Measurements from ENCODE around the gene PRR5L. TPM values are rescaled to one million over a fixed set of nuclear protein-coding genes. Genes with fewer than 3 reads are reported as not detected.
"Not testable (repeated sequence)": the region's sequence is repeated elsewhere in the genome, so short reads cannot be mapped to it uniquely, and the experiment has no call there.

Gene PRR5L
- total RNA-seq, 1 experiment from 2014 or later: 38.2 TPM

DNA sequence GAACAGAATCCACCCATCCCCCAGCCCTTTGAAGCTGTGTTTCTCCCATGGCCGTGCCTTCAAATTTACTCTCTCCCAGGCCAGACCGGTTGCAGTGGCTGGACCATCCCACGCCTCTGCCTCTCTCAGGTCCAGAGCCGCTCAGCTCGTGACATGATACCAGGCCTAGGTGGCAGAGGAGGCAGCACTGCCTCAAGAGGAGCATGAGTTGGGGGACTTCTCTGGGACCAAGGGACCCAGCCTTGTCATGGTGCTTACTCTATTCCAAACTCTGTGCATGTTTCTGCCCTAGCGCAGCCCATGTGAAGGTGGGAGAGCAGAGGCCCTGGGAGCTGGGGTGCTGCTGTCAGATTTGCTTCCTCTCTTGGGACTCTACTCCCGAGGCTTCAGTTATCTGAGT is 163.0 kb downstream of the PRR5L start:
- no peak for DNase-seq (ENCODE audit: low spot score)

DNA sequence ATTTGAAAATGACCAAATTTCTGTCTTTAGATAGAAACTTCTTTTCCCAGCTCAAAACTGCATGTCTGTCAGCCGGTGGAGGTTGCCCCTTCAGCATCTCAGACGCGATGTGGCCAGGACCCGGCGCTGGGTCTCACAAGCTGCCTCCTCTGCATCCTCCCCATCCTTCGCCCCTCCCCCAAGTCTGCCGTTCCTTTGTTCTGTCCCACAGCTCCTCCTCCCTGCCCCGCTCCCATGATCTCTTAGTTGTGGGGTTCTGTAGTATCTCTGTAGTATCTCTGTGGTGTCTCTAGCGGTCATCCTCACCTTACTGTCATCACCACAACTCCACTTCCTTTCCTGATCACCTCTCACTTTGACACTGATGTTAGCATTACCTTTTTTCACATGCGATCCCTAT is 164.1 kb downstream of the PRR5L start:
- no peak for DNase-seq (ENCODE audit: low spot score)

DNA sequence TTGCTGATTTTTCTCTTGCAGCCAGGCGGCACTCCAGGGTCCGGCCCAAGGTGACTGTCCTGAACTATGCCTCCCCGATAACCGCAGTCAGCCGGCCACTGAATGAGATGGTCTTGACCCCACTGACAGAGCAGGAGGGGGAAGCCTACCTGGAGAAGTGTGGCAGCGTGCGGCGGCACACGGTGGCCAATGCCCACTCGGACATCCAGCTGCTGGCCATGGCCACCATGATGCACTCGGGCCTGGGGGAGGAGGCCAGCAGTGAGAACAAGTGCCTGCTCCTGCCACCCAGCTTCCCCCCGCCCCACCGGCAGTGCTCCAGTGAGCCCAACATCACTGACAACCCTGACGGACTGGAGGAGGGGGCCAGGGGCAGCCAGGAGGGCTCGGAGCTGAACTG is 166.2 kb downstream of the PRR5L start:
- no peak for DNase-seq (ENCODE audit: low spot score)

DNA sequence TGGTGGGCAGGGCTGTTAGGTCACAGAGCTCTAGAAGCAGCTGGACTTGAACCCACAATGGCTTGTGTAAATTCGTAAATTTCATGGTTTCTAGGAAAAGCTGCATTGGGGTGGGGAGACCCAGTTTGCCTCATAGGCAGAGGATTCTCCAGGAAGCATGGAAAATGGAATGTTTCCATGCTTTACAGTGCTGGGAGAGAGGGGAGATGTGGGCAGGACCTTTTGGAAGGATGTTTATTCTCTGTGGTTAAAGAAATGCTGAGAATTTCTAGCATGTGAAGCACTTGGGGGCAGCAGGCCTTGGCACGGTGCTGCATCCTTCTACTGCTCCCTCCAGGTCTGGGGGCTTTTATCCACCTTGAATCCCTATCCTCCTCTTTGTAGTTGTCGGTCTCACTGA is 167.7 kb downstream of the PRR5L start:
- peak; percentile 87 for DNase-seq (ENCODE audit: low spot score)

DNA sequence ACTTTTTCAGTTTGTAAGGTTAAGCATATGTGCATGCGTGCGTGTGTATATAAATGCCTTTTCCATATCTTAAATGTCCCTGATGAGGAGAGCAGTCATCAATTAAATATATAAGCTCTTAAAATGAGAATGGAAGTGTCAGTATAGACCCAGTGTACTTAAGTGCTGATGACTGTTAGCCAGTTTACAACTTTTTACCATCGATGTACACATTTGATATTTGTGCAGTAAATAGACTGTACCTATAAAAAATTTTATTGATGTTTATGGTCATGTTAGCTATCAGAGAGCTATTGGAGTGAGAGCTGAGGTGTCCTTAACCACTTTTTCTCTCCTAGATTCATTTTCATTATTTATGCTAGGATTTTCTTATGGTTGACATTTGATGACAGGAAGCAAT is 168.6 kb downstream of the PRR5L start:
- DNase-seq (ENCODE audit: low spot score): no peak

DNA sequence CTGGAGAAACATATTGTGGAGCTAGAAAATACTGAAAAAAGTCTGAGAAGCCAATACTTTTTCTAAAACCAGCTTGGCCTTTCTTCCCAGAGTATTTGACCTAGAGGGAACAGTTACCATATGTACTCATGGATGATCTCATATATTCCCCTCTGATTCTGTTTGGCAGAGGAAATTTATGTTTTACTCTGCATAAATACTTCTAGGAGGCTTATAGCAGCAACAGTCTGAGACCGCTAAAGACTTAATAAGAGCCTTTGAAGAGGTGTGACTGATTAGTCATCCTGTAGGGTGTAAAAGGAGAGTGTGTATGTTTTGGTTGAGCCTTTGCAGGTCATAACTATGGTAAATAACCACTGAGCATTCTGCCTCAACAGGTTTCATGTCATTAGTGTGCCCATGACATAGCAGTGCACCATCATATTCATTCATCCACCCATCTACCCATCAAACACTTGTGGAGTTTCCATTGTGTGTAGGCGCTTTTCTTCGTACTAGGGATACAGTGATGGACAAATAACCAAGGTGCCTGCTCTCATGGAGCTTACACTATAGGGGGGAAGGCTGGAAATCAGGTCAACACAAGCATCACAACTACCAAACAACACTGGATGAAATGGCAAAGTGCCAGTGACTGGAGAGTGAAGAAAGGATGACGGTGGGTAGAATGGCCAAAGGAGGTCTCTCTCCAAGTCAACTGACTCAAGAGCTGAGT is 169.5 kb downstream of the PRR5L start:
- DNase-seq (ENCODE audit: low spot score): no peak

DNA sequence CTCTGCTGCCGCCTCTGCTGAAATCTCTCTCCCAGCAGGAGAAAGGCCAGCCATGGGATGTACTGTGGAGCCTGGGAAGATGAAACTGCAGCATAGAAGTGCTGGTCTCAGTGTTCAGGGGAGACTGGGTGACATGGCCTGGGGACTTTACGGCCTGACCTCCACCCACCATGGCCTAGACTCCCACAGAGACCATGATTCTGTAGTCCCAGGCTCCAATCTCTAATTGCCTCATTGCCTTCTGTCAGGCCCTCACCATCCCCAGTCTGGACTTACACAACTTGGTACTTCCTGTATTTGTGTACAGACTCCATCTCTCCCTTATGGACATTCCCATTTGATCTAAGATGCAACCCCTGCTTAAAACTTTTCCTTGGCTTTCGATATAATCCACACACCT is 170.9 kb downstream of the PRR5L start:
- DNase-seq (ENCODE audit: low spot score): no peak

DNA sequence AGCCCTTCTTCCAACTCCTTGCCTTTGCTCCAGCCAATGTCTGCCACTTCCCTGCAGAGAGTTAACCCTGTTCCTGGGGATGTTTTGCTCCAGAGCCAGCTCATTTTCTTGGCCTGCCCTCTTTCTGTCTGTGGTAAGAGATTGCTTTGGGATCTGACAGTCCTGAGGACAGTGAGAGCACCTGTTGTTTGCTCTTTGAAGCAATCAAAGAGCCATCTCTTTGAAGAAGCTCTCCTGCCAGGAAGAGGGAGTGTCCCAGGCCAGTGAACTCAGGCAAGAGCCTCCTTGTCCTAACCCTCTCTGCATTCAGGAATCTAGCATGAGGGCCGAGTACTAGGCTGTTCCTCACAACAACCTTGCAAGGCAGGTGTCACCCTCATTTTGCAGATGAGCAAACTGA is 171.8 kb downstream of the PRR5L start:
- no peak for DNase-seq (ENCODE audit: low spot score)

DNA sequence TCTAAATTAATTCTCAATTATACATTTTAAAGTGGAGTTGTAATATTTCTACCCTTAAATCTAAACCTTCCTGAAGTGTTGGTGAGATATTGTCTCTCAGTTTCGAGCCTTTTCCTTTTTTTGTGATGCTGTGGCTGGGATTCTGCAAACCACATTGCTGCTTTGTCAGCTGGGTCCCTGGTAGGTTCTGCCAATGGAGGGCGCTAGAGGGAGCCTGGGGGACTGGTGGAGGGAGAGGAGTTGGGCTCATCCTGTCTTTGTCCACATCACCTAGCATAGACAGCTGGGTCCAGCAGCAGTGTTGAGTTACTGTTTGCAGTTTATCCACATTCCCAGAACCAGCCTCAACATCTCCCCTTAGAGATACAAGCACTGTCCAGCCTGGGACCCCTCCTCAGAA is 173.0 kb downstream of the PRR5L start:
- DNase-seq (ENCODE audit: low spot score): peak; percentile 50

DNA sequence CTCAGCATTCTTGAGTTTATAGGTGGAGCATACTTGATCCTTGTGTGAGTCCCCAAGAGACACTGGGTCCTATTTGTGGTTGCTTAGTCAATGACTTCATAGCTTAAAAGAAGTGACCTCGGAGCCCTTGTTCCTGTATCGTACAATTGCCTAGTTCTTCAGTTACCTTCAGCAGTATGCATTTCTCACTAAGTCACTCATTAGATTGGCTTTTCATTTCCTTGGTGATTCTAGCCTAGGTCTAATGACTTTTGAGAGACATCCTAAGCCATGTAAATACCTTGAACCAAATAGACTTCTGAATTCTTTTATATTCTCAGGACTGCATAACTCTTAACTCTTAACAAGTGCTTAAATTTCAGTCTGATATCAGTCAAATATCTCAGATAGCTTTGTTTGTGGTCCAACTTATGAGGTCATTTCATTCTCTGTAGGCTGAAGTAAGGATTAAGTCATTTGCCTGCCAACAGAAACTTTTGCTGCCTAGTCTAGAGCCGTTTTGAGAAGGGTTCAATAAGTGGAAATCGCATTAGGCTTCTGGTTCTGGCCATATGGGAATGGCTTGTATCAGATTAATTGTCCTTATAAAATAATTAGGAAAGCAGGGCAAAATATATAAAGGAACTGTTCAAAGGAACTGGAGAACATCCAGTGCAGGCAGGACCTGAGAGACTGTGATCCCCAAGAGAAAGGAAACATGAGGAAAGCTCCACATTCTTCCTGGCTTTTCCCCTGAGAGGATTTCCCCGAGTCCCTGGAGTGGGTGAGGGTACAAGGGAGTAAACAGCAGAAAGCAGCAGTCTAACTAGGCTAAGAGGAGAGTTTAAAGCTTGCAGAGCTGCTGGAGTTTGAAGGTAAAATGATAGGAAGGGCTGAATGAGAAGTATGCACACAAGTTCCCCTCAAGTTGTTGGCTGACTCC is 174.1 kb downstream of the PRR5L start:
- DNase-seq (ENCODE audit: low spot score): peak; percentile 78

DNA sequence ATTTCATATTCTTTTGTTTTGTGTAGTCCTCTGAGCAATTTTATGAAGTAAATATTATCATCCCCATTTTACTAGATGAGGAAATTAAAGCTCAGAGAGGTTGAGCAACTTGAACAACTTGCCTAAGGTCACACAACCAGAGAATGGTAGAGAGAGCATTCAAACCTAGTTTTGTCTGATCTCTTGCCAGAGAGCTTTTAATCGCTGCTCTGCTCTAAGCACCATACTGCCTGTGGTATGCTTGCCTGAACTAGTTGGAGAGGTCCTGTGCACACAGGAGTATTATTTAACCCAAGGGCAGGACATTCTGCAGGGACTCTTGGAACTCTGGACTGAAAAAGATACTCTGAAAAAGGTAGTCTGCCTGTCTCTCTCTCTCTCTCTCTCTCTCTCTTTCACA is 175.5 kb downstream of the PRR5L start:
- no peak for DNase-seq (ENCODE audit: low spot score)

DNA sequence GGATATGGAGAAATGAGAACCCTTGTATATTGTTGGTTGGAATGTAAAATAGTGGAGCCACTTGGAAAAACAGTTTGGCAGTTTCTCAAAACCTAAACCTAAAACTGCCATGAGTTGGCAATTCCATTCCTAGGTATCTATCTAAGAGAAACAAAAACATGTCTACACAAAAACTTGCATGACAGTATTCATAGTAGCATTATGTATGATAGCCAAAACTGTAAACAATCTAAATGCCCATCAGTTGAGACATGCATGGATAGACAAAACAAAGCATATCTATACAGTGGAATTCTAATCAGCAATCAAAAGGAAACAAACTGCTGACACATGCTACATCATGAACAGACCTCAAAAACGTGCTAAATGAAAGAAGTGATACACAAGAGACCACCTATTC is 179.1 kb downstream of the PRR5L start:
- DNase-seq (ENCODE audit: low spot score): no peak

DNA sequence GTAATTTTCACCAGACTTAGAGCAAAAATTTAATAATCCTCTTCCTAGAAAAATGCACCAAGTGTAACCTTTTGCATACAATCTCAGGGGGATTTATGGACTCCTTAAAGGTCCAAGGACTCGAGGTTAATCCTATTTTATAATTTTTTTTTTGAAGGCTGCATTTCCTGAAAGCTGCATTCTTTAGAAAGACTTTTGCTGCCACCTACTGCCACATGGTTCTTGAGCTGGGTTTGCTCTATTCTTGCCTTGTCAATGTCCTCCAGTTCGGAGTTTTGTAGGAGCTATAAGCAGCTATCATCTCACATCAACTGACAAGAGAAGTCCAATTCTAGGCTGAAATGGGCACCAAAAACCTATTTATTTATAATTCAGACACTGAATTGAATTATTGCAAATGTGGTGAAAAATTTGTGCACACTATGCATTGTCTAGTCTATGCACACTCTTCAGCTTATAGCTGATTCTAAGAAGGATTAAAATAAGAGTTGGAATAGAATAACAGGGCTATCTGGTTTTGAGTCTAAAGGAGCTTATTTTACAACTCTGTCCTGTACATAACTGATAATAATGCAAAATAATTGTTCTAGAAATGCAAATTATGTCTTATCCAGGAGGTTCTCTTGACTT is 182.7 kb downstream of the PRR5L start:
- peak; percentile 58 for DNase-seq (ENCODE audit: low spot score)

DNA sequence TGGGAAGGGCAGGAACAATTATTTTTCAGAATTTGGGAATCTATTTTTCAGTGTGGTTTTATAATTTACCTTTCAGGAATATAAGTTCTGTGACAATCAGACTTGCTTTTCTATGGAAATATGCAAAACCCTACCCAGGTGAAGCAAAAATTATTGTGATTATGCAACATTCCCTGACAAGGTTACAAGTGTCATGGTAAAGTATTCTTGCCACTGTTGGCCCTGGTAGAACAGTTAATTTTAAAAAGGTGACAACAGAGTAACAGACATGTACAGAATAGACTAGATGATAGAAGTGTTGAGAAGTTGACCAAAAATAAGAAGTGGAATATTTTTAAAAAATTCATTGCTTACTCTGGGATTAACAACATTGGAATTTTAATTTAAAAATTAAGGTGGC is 184.7 kb downstream of the PRR5L start:
- DNase-seq (ENCODE audit: low spot score): no peak

DNA sequence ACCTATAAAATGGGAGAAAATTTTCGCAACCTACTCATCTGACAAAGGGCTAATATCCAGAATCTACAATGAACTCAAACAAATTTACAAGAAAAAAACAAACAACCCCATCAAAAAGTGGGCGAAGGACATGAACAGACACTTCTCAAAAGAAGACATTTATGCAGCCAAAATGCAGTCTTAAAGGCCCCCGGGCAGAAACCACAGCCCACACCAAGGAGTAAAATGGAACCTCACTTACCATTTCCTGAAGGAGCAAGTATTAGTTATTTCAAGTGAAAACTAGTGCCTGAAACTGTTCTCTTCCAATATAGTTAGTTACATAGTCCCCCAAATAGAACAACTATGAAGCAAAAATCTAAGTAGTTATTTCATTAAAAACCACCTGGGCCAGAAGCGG is 187.0 kb downstream of the PRR5L start:
- not testable (repeated sequence) for DNase-seq (ENCODE audit: low spot score)

DNA sequence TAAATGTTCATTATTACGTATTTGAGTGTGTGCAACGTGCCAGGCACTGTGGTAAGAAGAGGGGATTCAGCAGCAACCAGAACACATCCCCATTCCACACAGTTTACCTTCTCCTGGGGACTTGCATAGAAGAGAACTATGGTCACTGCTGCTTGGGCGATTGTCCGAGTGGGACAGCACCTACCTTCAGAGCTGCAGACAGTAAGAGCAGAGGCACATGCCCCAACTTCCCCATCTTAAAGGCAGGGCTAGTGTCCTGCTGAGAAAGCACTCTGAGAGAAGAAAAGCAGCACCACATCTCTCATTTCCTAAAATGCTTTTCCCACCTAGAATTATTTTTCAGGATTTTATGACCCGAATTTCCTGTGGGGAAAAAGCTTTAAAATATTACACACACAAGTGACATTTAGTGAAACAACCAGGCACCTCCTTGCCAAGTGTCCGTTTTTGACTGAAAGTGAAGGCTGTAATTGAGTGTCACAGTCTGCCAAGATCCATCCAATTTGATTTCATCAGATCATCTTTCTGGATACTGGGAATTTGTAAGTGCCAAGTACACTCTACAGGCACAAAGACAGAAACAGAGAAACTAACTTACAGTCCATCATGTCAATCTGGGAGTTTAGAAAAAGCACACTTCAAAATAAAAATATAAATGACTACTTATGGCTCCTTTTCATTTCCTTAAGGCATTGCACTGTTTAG is 189.4 kb downstream of the PRR5L start:
- DNase-seq (ENCODE audit: low spot score): no peak

DNA sequence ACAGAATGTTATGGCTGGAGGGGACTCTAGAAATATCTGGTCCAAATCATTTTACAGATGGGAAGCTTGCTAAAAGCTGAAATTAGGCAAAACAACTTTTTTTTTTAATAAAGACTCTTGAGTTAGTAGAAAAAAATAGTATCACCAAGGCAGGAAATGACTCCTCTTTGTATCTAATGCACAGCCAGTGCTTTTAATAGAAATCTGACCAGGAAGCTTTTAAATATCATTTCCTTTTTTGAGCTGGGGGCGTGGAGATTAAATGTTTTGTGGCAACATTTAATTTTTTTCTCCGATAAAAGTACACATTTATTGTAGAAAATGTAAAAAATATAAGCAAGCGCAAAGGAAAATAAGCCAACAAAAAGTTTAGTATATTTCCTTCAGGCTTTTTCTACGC is 191.5 kb downstream of the PRR5L start:
- DNase-seq (ENCODE audit: low spot score): no peak

DNA sequence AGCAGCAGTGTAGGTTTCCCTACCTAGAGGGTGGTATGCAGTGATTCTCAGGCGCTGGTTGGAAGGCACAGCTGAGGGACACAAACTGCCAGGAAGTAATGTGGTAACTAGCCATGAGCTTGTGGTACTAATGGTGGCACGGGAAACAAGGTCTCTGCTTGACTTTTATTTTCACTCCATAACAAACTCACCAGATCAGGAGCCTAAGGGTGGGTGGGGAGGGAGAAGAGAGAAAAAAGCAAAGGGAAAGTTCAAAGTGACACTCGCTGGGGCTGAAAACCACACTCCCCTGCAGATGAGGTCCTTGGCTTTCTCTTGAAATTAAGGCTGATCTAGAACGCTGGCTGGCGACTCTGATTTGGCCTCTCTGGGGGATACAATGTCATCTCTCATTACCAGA is 192.0 kb downstream of the PRR5L start:
- DNase-seq (ENCODE audit: low spot score): no peak

DNA sequence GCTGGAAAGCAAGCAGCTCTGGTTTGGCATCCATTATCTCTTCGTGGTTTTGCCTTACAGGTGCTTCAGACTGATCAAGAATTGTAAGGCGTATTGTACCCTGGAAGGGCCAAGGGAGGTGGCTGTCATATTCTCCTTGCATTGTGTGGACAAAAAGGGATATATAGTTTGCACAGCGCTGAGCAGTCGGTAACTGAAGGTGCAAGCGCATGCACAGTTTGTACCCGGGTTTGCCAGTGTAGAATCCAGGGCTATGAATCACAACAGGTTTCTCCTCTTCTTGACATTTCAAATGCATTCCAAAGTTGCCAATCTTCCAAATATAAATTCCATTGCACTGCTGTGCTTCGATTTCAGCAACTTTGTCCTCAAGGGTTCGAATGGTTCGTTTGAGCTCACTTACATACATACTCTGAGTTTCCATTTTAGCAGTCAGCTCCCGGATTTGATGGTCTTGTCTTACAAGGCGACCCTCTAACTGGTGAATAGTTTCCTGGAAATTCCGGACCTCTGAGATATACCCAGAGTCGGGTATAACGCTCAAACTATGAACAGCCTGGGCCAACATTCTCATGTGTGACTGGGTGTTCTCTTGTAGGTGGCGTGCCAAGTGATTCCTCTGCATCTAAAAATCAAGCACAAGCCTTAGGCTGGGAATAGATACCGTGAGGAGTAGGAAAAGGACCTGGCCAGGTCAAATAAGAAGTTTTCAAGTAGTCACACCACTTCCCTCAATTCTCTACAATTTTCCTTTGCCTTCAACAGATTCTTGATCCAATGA is 194.1 kb downstream of the PRR5L start:
- DNase-seq (ENCODE audit: low spot score): no peak

DNA sequence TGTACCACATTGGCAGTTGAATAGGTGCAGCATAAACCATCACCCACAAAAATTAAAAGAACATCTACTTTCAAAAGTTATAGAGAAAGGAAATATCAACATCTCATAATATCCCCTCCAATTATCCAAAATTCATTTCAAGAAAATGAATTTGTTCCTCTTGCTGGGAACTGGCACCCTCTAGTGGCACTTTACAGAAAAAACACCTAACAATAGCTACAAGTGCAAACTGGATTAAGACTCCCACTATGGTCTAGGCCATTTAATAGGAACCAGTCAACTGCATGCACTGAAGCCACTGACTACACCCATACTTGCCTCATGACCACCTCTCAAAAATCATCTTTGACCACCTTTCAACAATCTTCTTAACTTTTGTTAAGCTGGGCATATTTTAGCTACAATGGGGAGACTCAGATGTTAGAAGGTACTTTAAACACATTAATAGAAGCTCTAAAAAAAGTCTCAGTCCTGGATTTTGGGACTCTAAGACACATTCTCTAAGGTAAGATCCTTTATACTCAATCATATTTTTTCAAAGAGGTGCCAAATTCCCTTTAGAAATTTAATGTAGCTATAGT is 196.7 kb downstream of the PRR5L start:
- peak; percentile 32 for DNase-seq (ENCODE audit: low spot score)

DNA sequence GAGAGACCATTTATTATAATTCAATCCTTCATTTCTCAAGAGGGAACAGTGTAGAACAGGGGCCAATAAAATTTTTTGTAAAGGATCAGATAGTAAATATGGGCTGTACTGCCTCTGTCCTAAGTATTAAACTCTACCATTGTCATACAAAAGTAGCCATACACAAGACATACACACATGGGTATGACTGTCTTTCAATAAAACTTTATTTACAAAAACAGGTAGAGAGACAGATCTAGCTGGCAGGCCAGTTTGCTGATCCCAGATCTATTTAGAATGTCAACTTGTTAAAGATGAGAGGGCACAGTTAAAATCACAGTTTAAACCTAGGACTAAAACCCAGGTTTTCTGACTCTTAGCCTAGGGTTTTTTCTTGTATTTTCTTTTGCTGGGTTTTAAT is 197.2 kb downstream of the PRR5L start:
- no peak for DNase-seq (ENCODE audit: low spot score)
